ENCODE results near the gene ZNF385A. TPM values are rescaled to one million over a fixed set of nuclear protein-coding genes. Genes with fewer than 3 reads are reported as not detected.
"Not testable (repeated sequence)": the region's sequence is repeated elsewhere in the genome, so short reads cannot be mapped to it uniquely, and the experiment has no call there.

ZNF385A gene
- total and polyA plus RNA-seq, 5 experiments from 2014 or later: 0.42 to 3.2 (median 1.7) TPM; not detected in 2

DNA sequence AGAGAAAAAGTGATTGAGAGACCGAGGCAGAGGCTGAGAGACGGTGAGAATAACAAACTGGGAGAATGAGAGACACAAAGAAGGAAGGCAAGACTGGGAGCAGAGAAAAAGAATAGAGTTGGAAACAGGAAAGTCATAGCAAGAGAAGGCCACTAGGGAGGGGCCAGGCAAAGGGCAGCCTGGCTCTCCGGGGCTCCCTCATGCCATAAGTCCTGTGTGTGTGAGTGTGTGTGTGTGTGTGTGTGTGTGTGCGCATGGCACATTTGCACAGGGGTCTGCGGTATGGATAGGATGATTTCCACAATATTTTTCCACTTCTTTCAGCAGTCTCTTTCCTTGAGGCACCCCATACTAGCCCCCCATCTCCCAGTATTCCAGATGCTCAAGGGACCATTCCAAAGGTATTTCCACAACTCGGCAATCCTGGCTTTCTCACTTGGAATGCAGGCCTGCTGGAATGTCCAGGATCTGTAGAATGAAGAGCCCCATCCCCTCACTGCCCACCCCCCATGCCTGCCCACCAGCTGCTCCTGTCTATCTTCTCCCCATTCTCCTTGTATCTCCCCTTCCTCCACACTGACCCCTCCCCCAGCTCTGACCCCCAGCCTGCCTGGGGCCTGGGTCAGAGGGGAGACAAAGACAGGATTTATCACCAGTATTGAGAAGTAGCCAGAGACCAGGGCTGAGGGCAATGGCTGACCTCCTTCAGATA, 29.3 kb downstream of the ZNF385A start:
- Mint-ChIP-seq H3K27me3 (no peaks in the 10 kb centered on the region), H3K27ac (peak overlapping the region in 4 of 10 donors; percentile 11 to 59 (median 22))
- ATAC-seq: no peak

DNA sequence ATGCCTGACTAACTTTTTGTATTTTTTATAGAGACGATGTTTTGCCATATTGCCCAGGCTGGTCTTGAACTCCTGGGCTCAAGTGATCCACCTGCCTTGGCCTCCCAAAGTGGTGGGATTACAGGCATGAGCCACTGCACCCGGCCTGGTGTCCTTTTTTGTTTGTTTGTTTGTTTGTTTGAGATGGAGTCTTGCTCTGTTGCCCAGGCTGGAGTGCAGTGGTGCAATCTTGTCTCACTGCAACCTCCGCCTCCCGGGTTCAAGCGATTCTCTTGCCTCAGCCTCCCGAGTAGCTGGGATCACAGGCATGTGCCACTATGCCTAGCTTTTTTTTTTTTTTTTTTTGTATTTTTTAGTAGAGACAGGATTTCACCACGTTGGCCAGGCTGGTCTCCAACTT, 30.3 kb downstream of the ZNF385A start:
- not testable (repeated sequence) for H3K27me3 Mint-ChIP-seq, H3K9me3 Mint-ChIP-seq, DNase-seq, H3K27ac Mint-ChIP-seq, H3K4me3 Mint-ChIP-seq, ATAC-seq
- peaks cover 0 to 27% (median 2%) of the 10 kb centered on the region in 3 donors for H3K36me3 Mint-ChIP-seq
- H3K4me1 Mint-ChIP-seq: peaks cover 12 to 26% (median 17%) of the 10 kb centered on the region in 4 donors
- POLR2A ChIA-PET: interaction anchor here (0.6 to 1.2 kb wide), 2 partner anchors 20 to 29 kb away, joined by 4 to 6 read pairs; partner anchors contain the start of gene COPZ1

More for the DNA sequence above, 29.3 kb downstream of the ZNF385A start:
- H3K4me3 Mint-ChIP-seq: peak overlapping the region in 1 of 10 donors; percentile 50
- no peak for DNase-seq
- H3K36me3 Mint-ChIP-seq: peaks cover 0 to 17% (median 2%) of the 10 kb centered on the region in 3 donors
- POLR2A ChIA-PET: no interaction called here
- H3K4me1 Mint-ChIP-seq: peaks cover 12 to 26% (median 17%) of the 10 kb centered on the region in 4 donors
- no peaks in the 10 kb centered on the region for H3K9me3 Mint-ChIP-seq

DNA sequence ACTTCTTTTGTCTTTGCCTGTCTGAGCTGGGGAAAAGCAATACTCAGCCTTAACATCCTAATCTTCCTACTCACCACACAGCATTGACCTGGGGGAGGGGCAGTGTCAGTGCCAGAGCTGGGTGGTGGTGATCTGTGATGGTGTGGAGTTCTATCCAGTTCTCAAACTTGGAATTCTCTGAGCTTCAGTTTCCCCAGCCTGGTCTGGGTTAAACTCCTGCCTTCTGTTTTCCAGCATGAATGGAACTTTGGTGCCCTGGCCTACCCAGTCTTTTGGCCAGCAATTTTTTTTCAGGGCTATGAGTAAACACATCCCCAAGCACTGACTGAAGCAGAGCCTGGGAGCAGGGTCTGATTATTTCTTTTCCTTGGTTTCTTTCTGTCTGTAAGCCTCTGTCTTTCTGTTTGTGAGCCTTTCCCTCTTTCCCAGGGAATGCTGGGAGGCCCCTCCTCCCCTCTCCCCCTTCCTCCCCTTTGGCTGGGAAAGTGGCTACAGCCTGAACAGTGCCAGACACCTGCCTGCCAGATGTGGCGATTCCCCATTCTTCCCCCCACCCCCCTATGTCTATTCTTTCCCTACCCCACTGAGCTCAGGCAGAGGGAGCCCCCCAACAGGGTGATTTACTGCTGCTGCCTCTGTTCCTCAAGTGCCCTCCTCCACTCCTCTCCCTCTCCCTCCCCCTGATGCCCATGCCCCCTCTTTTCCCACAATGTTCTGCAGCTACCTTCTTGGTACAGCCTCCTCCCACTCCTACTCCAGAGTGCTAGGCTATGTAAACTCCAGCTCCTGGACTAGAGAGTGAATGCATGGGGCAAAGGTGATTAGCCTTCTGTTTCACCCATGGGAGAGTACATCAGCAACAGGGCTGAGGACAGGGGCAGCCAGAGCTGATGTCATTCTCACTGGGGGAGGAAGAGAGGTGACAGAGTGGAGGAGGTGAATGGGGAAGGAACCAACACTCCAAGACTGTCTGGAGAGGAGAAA, 31.4 kb downstream of the ZNF385A start:
- Mint-ChIP-seq H3K4me1 (peaks cover 12 to 26% (median 17%) of the 10 kb centered on the region in 4 donors), H3K27me3 (no peaks in the 10 kb centered on the region), H3K27ac (peak overlapping the region in 6 of 10 donors; percentile 20 to 92 (median 67)), H3K36me3 (peaks cover 0 to 36% (median 2%) of the 10 kb centered on the region in 3 donors), H3K4me3 (peak overlapping the region in 9 of 10 donors; percentile 48 to 91 (median 83)), H3K9me3 (no peaks in the 10 kb centered on the region)
- DNase-seq (no peak), ATAC-seq (no peak)
- POLR2A ChIA-PET: interaction anchor here (0.5 to 1.9 kb wide), 6 partner anchors 8 to 73 kb away, joined by 3 to 14 read pairs (median 4); partner anchors contain the start of genes CBX5, COPZ1 and HNRNPA1

DNA sequence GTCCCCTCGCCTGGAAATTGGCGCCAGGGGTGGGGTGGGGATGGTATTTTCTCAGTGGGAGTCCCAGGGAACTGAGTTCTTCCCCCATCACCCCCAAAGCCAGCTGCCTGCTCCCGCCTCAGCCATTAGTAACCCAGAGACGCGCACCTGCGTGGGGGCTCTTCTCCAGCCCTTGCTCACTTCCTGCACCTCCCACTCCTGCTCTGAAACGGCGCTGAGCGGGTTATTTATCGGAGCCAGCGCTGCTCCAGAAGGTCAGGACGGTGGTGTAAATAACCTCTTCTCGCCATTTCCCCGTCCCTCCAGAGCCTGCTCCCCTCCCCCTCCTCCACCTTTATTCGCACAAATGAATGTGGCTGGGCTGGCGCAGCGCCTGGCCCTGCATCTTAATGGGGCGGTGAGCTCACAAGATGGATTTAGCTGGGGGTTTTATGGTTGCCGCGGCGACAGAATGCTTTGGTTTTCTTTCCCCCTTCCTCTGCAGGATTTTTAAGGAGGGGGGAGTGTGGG, 32.5 kb downstream of the ZNF385A start:
- Mint-ChIP-seq H3K4me3 (peak overlapping the region; percentile 79 to 91 (median 84)), H3K36me3 (peaks cover 4 to 47% (median 8%) of the 10 kb centered on the region in 3 donors), H3K27ac (peak overlapping the region; percentile 37 to 95 (median 88)), H3K27me3 (no peaks in the 10 kb centered on the region), H3K4me1 (peaks cover 12 to 24% (median 17%) of the 10 kb centered on the region in 4 donors), H3K9me3 (no peaks in the 10 kb centered on the region)
- POLR2A ChIA-PET: interaction anchor here (1.5 to 1.9 kb wide), 2 partner anchors 61 to 72 kb away, joined by 4 to 14 read pairs; partner anchors contain the start of genes CBX5 and HNRNPA1
- DNase-seq (peak in 6 of 10 donors; percentile 12 to 67 (median 32)), ATAC-seq (peak; percentile 85 to 92)

DNA sequence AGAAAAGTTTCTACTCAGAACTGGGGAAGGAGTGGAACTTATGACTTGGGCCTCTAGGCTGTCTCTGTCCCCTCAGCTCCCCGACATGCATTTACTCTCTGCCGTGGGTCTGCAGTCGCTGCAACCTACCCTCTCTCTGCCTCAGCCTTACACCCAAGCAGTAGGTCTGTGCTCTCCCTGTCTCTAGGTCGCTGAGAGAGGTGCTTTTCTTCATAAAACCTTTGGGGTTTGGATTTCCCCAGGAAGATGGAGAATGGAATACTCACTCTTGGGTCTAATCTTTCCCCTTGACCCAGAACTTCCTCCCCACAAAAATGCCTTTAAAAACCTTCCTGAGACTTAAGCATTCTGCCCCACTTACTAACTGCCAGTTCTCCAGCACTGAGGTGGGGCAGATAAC, 33.2 kb downstream of the ZNF385A start:
- Mint-ChIP-seq H3K4me1 (peaks cover 12 to 21% (median 17%) of the 10 kb centered on the region in 4 donors), H3K36me3 (peaks cover 8 to 54% (median 8%) of the 10 kb centered on the region in 3 donors), H3K9me3 (no peaks in the 10 kb centered on the region), H3K4me3 (peak overlapping the region in 2 of 10 donors; percentile 79 to 90), H3K27me3 (no peaks in the 10 kb centered on the region), H3K27ac (peak overlapping the region in 7 of 10 donors; percentile 6 to 95 (median 69))
- POLR2A ChIA-PET: interaction anchor here (1.5 to 1.9 kb wide), 2 partner anchors 62 to 71 kb away, joined by 4 to 14 read pairs; partner anchors contain the start of genes CBX5 and HNRNPA1
- DNase-seq: no peak
- no peak for ATAC-seq

DNA sequence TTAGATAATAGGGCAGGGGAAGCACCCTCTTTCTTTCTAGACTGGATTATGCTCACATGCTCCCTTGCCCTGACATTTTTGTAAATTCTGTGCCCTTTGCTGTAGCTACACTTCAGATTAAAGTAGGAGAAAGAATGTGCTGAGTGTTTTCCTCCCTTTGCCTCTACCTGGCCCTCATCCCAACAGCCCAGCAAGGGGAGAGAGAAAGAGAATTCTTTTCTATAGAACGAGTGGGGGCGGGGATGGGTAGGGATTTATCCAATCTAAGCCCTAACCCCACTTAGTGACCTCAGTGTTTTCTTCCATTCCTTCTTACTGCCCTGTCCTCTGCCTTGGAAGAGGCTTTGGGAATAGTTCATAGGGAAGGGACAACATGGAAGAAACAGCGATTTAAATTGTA, 33.8 kb downstream of the ZNF385A start:
- POLR2A ChIA-PET: interaction anchor here (1.6 kb wide), 1 partner anchor 26 kb away, joined by 3 read pairs; the partner anchor contains the start of gene COPZ1
- H3K36me3 Mint-ChIP-seq: peaks cover 8 to 57% (median 8%) of the 10 kb centered on the region in 3 donors
- H3K4me3 Mint-ChIP-seq: no peak overlapping the region
- ATAC-seq (no peak), DNase-seq (no peak)
- no peaks in the 10 kb centered on the region for H3K9me3 Mint-ChIP-seq
- H3K27me3 Mint-ChIP-seq: no peaks in the 10 kb centered on the region
- peak overlapping the region in 4 of 10 donors; percentile 10 to 69 (median 30) for H3K27ac Mint-ChIP-seq
- H3K4me1 Mint-ChIP-seq: peaks cover 11 to 21% (median 17%) of the 10 kb centered on the region in 4 donors

DNA sequence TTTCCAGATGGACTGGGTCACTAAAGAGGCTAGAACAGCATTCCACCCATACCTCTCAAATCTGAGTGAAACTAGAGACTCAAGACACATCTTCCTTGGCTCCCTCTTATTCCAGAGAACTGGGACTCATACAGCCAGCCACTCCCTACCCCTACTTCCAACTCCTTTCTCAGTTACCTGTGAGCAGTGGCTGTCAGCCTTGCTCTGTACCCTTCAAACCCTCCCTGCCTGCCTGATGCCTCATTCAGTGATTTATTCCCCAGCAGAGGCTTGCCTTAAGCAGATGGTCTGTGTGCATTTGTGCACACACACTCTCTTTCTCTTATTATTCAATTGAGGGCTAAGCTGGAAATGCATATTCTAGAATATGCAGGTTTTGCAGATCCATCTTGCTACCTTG, 34.9 kb downstream of the ZNF385A start:
- POLR2A ChIA-PET: interaction anchor here (1.6 kb wide), 1 partner anchor 25 kb away, joined by 3 read pairs; the partner anchor contains the start of gene COPZ1
- DNase-seq: no peak
- Mint-ChIP-seq H3K27me3 (no peaks in the 10 kb centered on the region), H3K36me3 (peaks cover 8 to 65% (median 13%) of the 10 kb centered on the region in 3 donors), H3K27ac (peak overlapping the region in 3 of 10 donors; percentile 22 to 69 (median 40)), H3K4me3 (peak overlapping the region in 1 of 10 donors; percentile 12), H3K9me3 (no peaks in the 10 kb centered on the region), H3K4me1 (peaks cover 10 to 24% (median 18%) of the 10 kb centered on the region in 4 donors)
- no peak for ATAC-seq

DNA sequence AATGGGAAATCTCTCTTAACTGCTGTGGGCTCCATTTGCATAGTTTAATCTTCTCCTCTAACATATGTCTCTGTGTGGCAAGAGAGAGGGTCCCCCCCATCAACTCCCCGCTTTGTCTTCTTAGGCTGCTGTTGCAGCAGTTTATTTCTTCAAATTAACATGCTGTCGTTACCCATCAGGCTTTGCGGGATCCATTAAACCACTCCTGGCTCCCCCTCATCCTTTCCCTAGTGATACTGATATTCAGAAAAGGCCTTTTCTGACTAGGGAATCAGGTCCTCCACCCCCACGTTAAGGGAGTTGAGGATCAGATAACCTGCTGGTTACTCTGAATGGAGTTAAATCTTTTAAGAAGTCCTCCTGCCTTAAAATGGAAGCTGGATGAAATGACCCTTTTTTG, 35.5 kb downstream of the ZNF385A start:
- H3K9me3 Mint-ChIP-seq: no peaks in the 10 kb centered on the region
- POLR2A ChIA-PET: interaction anchor here (1.6 kb wide), 1 partner anchor 24 kb away, joined by 3 read pairs; the partner anchor contains the start of gene COPZ1
- no peak overlapping the region for H3K4me3 Mint-ChIP-seq
- no peaks in the 10 kb centered on the region for H3K27me3 Mint-ChIP-seq
- peaks cover 8 to 68% (median 13%) of the 10 kb centered on the region in 3 donors for H3K36me3 Mint-ChIP-seq
- H3K27ac Mint-ChIP-seq: peak overlapping the region in 1 of 10 donors; percentile 18
- DNase-seq (no peak), ATAC-seq (no peak)
- H3K4me1 Mint-ChIP-seq: peaks cover 10 to 24% (median 18%) of the 10 kb centered on the region in 4 donors

DNA sequence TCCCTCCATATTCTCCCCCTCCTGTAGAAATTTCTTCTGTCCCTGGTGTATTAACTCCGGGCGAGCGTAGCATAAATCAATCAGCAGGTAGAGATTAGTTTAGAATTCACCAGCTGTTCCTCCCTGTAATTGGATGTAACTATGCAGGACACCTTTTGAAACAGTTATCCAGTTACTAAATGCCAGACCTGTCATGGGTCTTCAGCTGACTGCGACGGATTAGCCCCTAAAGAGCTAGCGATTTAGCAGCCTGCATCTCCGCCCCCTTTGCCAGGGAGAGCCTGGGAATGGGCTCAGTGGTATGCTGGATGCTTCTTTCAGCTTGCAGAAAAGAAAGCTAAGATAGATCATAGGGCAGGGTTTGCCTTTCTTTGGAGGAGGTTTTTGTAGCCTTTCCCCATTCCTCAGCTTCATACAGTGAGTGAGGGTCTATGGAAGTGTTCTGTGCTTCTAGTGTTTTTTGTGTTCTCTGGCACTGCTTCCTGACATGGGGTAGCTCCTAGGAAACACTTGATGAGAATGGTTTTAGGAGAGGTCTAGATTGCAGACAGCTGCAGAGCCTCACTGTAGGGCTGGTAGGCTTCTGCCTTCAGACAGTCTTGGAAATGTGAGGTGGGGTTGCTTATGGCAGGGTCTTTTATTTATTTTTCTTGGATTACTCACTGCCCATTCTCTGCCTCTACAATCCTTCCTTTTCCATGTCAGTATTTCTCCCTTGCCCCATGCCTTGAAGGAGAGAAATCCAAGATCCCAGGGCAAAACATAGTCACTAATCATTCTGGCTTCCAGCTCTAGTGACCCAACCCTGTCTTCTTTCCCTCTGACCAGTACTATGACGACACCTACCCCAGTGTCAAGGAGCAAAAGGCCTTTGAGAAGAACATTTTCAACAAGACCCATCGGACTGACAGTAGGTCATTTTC, 42.9 kb downstream of the ZNF385A start:
- no peak for DNase-seq
- Mint-ChIP-seq H3K27ac (no peak overlapping the region), H3K9me3 (no peaks in the 10 kb centered on the region), H3K4me3 (no peak overlapping the region), H3K36me3 (peaks cover 6 to 60% (median 26%) of the 10 kb centered on the region in 3 donors), H3K27me3 (no peaks in the 10 kb centered on the region), H3K4me1 (peaks cover 9 to 22% (median 22%) of the 10 kb centered on the region in 4 donors)
- no peak for ATAC-seq
- POLR2A ChIA-PET: interaction anchor here (1.2 to 1.3 kb wide), 2 partner anchors 16 to 17 kb away, joined by 3 to 4 read pairs; partner anchors contain the start of gene COPZ1

DNA sequence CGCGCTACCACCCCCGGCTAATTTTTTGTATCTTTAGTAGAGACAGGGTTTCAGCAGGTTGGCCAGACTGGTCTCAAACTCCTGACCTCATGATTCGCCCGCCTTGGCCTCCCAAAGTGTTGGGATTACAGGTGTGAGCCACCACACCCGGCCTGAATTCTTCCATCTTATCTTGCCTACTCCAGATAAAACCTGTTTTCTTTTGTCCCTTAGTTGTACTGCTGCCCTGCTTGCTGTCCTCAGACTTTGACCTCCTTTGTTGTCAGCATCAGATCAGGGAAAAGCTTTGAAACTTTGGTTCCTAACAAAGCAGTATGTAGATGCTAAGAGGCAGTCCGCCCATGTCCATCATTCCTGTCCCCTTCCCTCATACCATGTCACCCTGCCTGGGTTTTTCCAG, 43.7 kb downstream of the ZNF385A start:
- peaks cover 6 to 56% (median 26%) of the 10 kb centered on the region in 3 donors for H3K36me3 Mint-ChIP-seq
- peaks cover 9 to 29% (median 27%) of the 10 kb centered on the region in 4 donors for H3K4me1 Mint-ChIP-seq
- no peaks in the 10 kb centered on the region for H3K27me3 Mint-ChIP-seq
- no peak overlapping the region for H3K27ac Mint-ChIP-seq
- H3K4me3 Mint-ChIP-seq: no peak overlapping the region
- POLR2A ChIA-PET: interaction anchor here (1.2 to 1.3 kb wide), 2 partner anchors 16 to 17 kb away, joined by 3 to 4 read pairs; partner anchors contain the start of gene COPZ1
- no peaks in the 10 kb centered on the region for H3K9me3 Mint-ChIP-seq
- DNase-seq (no peak), ATAC-seq (no peak)

Data from naive thymus-derived CD8-positive, alpha-beta T cell (primary cell).